Measurements from ENCODE around the gene CRLF1. TPM values are rescaled to one million over a fixed set of nuclear protein-coding genes. Genes with fewer than 3 reads are reported as not detected.

CRLF1 gene
- polyA plus RNA-seq, 3 donors: 0.19 TPM; not detected in 2

- intact Hi-C loops (cut with micrococcal nuclease): loop anchor here (5.0 to 10.0 kb wide), 2 partner anchors 125 to 133 kb away; no protein-coding TSS in a partner anchor
- Mint-ChIP-seq H3K4me1 (peaks cover 40% of the 10 kb centered on the region), H3K36me3 (peaks cover 10 to 21% of the 10 kb centered on the region in 2 donors), H3K27ac (peak overlapping the region in 3 of 7 donors; percentile 48 to 93 (median 85)), H3K9me3 (peaks cover 0 to 3% (median 0%) of the 10 kb centered on the region in 7 donors), H3K4me3 (peak overlapping the region in 1 of 2 donors; percentile 89), H3K27me3 (ENCODE audit: low read depth in 3 of 3) (peaks cover 0 to 3% (median 2%) of the 10 kb centered on the region in 3 donors)
- Histone ChIP-seq H3K79me2 (ENCODE audit: insufficient read depth, low read length) (peaks cover 8% of the 10 kb centered on the region), H3K4me2 (replicated peaks; ENCODE audit: extremely low read depth, low read length, poor library complexity, severe bottlenecking) (peak overlapping the region; percentile 99), H3K27ac (ENCODE audit: low read depth in 1 of 2, low read length in 2 of 2) (peak overlapping the region in 1 of 2 donors; percentile 84), H3K4me1 (ENCODE audit: control insufficient read depth in 1 of 2, insufficient read depth in 2 of 2, low read length in 2 of 2) (peaks cover 35 to 51% of the 10 kb centered on the region in 2 donors), H3K9ac (ENCODE audit: insufficient read depth, low read length, poor library complexity, severe bottlenecking) (peak overlapping the region; percentile 76), H2AFZ (ENCODE audit: insufficient read depth, low read depth, low read length, poor library complexity, severe bottlenecking) (peak overlapping the region; percentile 91), H3K4me3 (replicated peaks in 1 of 3; ENCODE audit: low read depth in 2 of 3, low read length in 3 of 3) (peak overlapping the region in 1 of 3 experiments; percentile 92), H3K27me3 (ENCODE audit: control insufficient read depth in 2 of 2, insufficient read depth in 2 of 2, low read length in 2 of 2) (no peaks in the 10 kb centered on the region), H3K9me3 (replicated peaks in 1 of 2; ENCODE audit: control insufficient read depth in 1 of 2, insufficient read depth in 1 of 2, low read length in 2 of 2) (no peaks in the 10 kb centered on the region), H4K20me1 (ENCODE audit: insufficient read depth, low read length) (peaks cover 20% of the 10 kb centered on the region), H3K36me3 (replicated peaks in 1 of 2; ENCODE audit: control insufficient read depth in 1 of 2, insufficient read depth in 2 of 2, low read length in 2 of 2) (peaks cover 7 to 8% of the 10 kb centered on the region in 2 donors)
- DNase-seq: no peak
- TF ChIP-seq CTCF (IDR thresholded peaks at IDR 0.05): no peak
- 80% methylated on average over 10 of the region's 12 CpGs for WGBS (ENCODE audit: insufficient coverage)
Observed at GRCh38 chr19:18587561-18587960, 19.0 kb downstream of the CRLF1 start.

- H2AFZ ChIP-seq (ENCODE audit: insufficient read depth, low read depth, low read length, poor library complexity, severe bottlenecking): peak overlapping the region; percentile 50
- peaks cover 0 to 3% (median 1%) of the 10 kb centered on the region in 3 donors for H3K27me3 Mint-ChIP-seq (ENCODE audit: low read depth in 3 of 3)
- intact Hi-C loops (cut with micrococcal nuclease): loop anchor here (5.0 to 10.0 kb wide), 2 partner anchors 124 to 132 kb away; no protein-coding TSS in a partner anchor
- no peak overlapping the region for H3K4me3 Mint-ChIP-seq
- H3K4me1 Mint-ChIP-seq: peaks cover 40% of the 10 kb centered on the region
- peaks cover 20% of the 10 kb centered on the region for H4K20me1 ChIP-seq (ENCODE audit: insufficient read depth, low read length)
- no peak overlapping the region for H3K4me3 ChIP-seq (replicated peaks in 1 of 3; ENCODE audit: low read depth in 2 of 3, low read length in 3 of 3)
- H3K9me3 Mint-ChIP-seq: peaks cover 0 to 3% (median 0%) of the 10 kb centered on the region in 7 donors
- H3K27ac Mint-ChIP-seq: peak overlapping the region in 6 of 7 donors; percentile 46 to 79 (median 54)
- H3K27me3 ChIP-seq (ENCODE audit: control insufficient read depth in 2 of 2, insufficient read depth in 2 of 2, low read length in 2 of 2): no peaks in the 10 kb centered on the region
- H3K27ac ChIP-seq (ENCODE audit: low read depth in 1 of 2, low read length in 2 of 2): peak overlapping the region in 1 of 2 donors; percentile 67
- H3K4me2 ChIP-seq (replicated peaks; ENCODE audit: extremely low read depth, low read length, poor library complexity, severe bottlenecking): no peak overlapping the region
- no peaks in the 10 kb centered on the region for H3K9me3 ChIP-seq (replicated peaks in 1 of 2; ENCODE audit: control insufficient read depth in 1 of 2, insufficient read depth in 1 of 2, low read length in 2 of 2)
- H3K9ac ChIP-seq (ENCODE audit: insufficient read depth, low read length, poor library complexity, severe bottlenecking): no peak overlapping the region
- WGBS (ENCODE audit: insufficient coverage): no CpG with 5 or more reads among the region's 2 CpGs
- peak; percentile 21 for TF ChIP-seq CTCF (IDR thresholded peaks at IDR 0.05)
- peaks cover 4 to 10% of the 10 kb centered on the region in 2 donors for H3K36me3 Mint-ChIP-seq
- peaks cover 35 to 51% of the 10 kb centered on the region in 2 donors for H3K4me1 ChIP-seq (ENCODE audit: control insufficient read depth in 1 of 2, insufficient read depth in 2 of 2, low read length in 2 of 2)
- DNase-seq: peak; percentile 38 to 70 (median 65)
- peaks cover 8% of the 10 kb centered on the region for H3K79me2 ChIP-seq (ENCODE audit: insufficient read depth, low read length)
- H3K36me3 ChIP-seq (replicated peaks in 1 of 2; ENCODE audit: control insufficient read depth in 1 of 2, insufficient read depth in 2 of 2, low read length in 2 of 2): peaks cover 3 to 8% of the 10 kb centered on the region in 2 donors
Observed at GRCh38 chr19:18586306-18586705, 20.3 kb downstream of the CRLF1 start.

Data from CD14-positive monocyte (primary cell).